GM18502 (cell line): ENCODE data around the gene CLEC17A.

Experiments
- ATAC-seq: cut with Tn5 transposase; IDR thresholded peaks from one replicate; pipeline ENCODE4 v1.9.1; 2021; ENCODE audit warnings: mild to moderate bottlenecking; ENCODE audit not compliant: unreplicated experiment, poor library complexity

Gene CLEC17A

GRCh38 chr19:14639536-14640277 is 56.8 kb downstream of the CLEC17A start:
- no peak for ATAC-seq

GRCh38 chr19:14648506-14648905 is 65.6 kb downstream of the CLEC17A start:
- no peak for ATAC-seq

GRCh38 chr19:14649020-14649419 is 66.1 kb downstream of the CLEC17A start:
- ATAC-seq = no peak

- ATAC-seq = no peak
Measured at GRCh38 chr19:14650161-14650560, 67.3 kb downstream of the CLEC17A start.

GRCh38 chr19:14654786-14655560 is 72.1 kb downstream of the CLEC17A start:
- ATAC-seq = no peak

GRCh38 chr19:14655726-14656125 is 72.8 kb downstream of the CLEC17A start:
- ATAC-seq = no peak

GRCh38 chr19:14659874-14660489 is 77.1 kb downstream of the CLEC17A start:
- no peak for ATAC-seq

GRCh38 chr19:14661372-14661924 is 78.6 kb downstream of the CLEC17A start:
- no peak for ATAC-seq
